AG04450 (cell line): Measurements from ENCODE around the gene ZFYVE16. TPM values are rescaled to one million over a fixed set of nuclear protein-coding genes. Genes with fewer than 3 reads are reported as not detected.

Experiments used
- CTCF ChIA-PET: fragments of 300-600, 350-600 bp; formaldehyde crosslinking; extraction: SDS; loops from one replicate; lab custom pipeline; 2022; ENCODE audit warnings: antibody characterized with exemption, inconsistent platforms; lab: Charles Lee
- POLR2A ChIA-PET: fragments of 350-600 bp; formaldehyde crosslinking; extraction: SDS; loops from one replicate; lab custom pipeline; 2021; ENCODE audit warnings: antibody characterized with exemption, inconsistent platforms; lab: Yijun Ruan, JAX
- DNase-seq: peaks from one replicate; pipeline ENCODE4 v3.0.0-alpha.2; 2011; ENCODE audit warnings: low read depth, low spot score
- H3K27ac ChIP-seq: one replicate; pipeline ENCODE4 v1.5.1; 2012; ENCODE audit warnings: low read depth, low read length, control low read depth
- H3K27me3 ChIP-seq: one replicate; pipeline ENCODE4 v1.6.0; 2012; ENCODE audit warnings: low read length; ENCODE audit not compliant: control insufficient read depth, insufficient read depth
- H3K4me3 ChIP-seq: 2 replicates; pipeline ENCODE4 v1.5.1; 2011; ENCODE audit warnings: mild to moderate bottlenecking, low read depth, low read length, control low read depth
- H3K9me3 ChIP-seq: 2 replicates; pipeline ENCODE4 v1.5.1; 2012; ENCODE audit warnings: low read length; ENCODE audit not compliant: control insufficient read depth, insufficient read depth
- CTCF ChIP-seq: IDR thresholded peaks from 2 replicates; pipeline ENCODE4 v1.5.1; 2011; ENCODE audit warnings: low read depth, low read length, control low read depth, inconsistent platforms
- polyA minus RNA-seq: library from RNA; depleted of rRNA, polyadenylated mRNA; stranded (reverse); fragments of >200 nt; gene quantifications from 2 replicates; pipeline ENCODE4 v1.2.3, GENCODE V29; 2011; rRNA and poly(A)+ RNA removed
- polyA plus RNA-seq: library from polyadenylated mRNA; depleted of rRNA; stranded (reverse); fragments of >200 nt; gene quantifications from 2 replicates; pipeline ENCODE4 v1.2.3, GENCODE V29; 2011; rRNA removed

Gene ZFYVE16
- 12.4 and 15.8 TPM in 2 replicates for polyA plus RNA-seq
- 9.3 and 19.7 TPM in 2 replicates for polyA minus RNA-seq

- ChIA-PET CTCF (interaction anchor here (0.7 to 1.1 kb wide), 2 partner anchors 318 to 452 kb away, joined by 3 read pairs; no protein-coding TSS in a partner anchor), POLR2A (no interaction called here)
- Histone ChIP-seq H3K9me3 (peaks cover 4% of the 10 kb centered on the region; the same call in 1 of the 2 replicates), H3K27ac (peak within 1 kb of the TSS; percentile 98), H3K27me3 (no peaks in the 10 kb centered on the region), H3K4me3 (peak within 1 kb of the TSS; percentile 80)
- peak; percentile 41 for TF ChIP-seq CTCF
- peak; percentile 91 for DNase-seq
Measured at GRCh38 chr5:80407735-80408483, at the start of gene ZFYVE16. Gene ZFYVE16, plus strand, starts transcription at chr5:80408064. Its CDS starts 26,084 bp downstream, at chr5:80434148.

GRCh38 chr5:80360914-80361444, 46.9 kb upstream of the ZFYVE16 start:
- no peak for DNase-seq
- POLR2A ChIA-PET, result no interaction called here
- H3K27me3 ChIP-seq, result no peaks in the 10 kb centered on the region
- CTCF ChIA-PET, result no interaction called here
- no peaks in the 10 kb centered on the region for H3K9me3 ChIP-seq
- no peak overlapping the region for H3K27ac ChIP-seq
- H3K4me3 ChIP-seq, result no peak overlapping the region
- no peak for TF ChIP-seq CTCF

GRCh38 chr5:80364892-80365291, 43.0 kb upstream of the ZFYVE16 start:
- Histone ChIP-seq H3K27me3 (no peaks in the 10 kb centered on the region), H3K9me3 (no peaks in the 10 kb centered on the region), H3K4me3 (no peak overlapping the region), H3K27ac (no peak overlapping the region)
- DNase-seq, result no peak
- TF ChIP-seq CTCF, result no peak
- ChIA-PET CTCF (no interaction called here), POLR2A (no interaction called here)

GRCh38 chr5:80368661-80369480, 39.0 kb upstream of the ZFYVE16 start:
- H3K27ac ChIP-seq, result no peak overlapping the region
- no peak for DNase-seq
- no peaks in the 10 kb centered on the region for H3K27me3 ChIP-seq
- no peak for TF ChIP-seq CTCF
- ChIA-PET POLR2A (no interaction called here), CTCF (no interaction called here)
- H3K4me3 ChIP-seq, result no peak overlapping the region
- no peaks in the 10 kb centered on the region for H3K9me3 ChIP-seq

- ChIA-PET CTCF (no interaction called here), POLR2A (no interaction called here)
- no peak for DNase-seq
- Histone ChIP-seq H3K27ac (no peak overlapping the region), H3K27me3 (no peaks in the 10 kb centered on the region), H3K4me3 (no peak overlapping the region), H3K9me3 (no peaks in the 10 kb centered on the region)
- no peak for TF ChIP-seq CTCF
Measured at GRCh38 chr5:80369521-80369920, 38.3 kb upstream of the ZFYVE16 start.
